Heart left ventricle (tissue), 13 donors: Measurements from ENCODE around the gene SCAI.
"Not testable (repeated sequence)": the region's sequence is repeated elsewhere in the genome, so short reads cannot be mapped to it uniquely, and the experiment has no call there.

ENCODE experiments used
- POLR2A ChIP-seq, 2 donors: fragments of 450-650 bp; IDR thresholded peaks; one replicate each; pipeline ENCODE4 v1.6.1; 2017; ENCODE audit warnings: antibody characterized with exemption in 2 of 2, mild to moderate bottlenecking in 2 of 2, moderate library complexity in 2 of 2
- TF ChIP-seq, protein P1 (sequence below), 12 donors: fragments of 200-600 bp; sonication (generic) in 4 of 12; IDR thresholded peaks; one replicate each; pipeline versions ENCODE4 v1.5.0 to v1.8.0; 2018 to 2022; ENCODE audit warnings: antibody characterized with exemption in 12 of 12, mild to moderate bottlenecking in 5 of 12
- donor health status: ischemic (EF 13 %, LVEDD 7.1; RV severe dilation, severe dysfunction).
- donor health status: DM: no; HTN: yes; CAD: no.
- donor health status: DM: no; HTN: no; CAD: no.
- donor health status: ischemic (EF 25% LVEDD 6.9; RV normal size, moderate dysfunction).
- donor health status: ischemic (EF 25% LVEDD 5.7; RV mildly dilated, moderate dysfunction).
- donor health status: ischemic (EF 35%, LVEDD 5.7; RV mildly dilated, moderate dysfunction).
- donor health status: nonischemic (EF 11% LVEDD 7.7; RV severe dilation, severe dysfunction).
- donor health status: DM: yes; HTN: yes; CAD: no.
- donor health status: PGD.
- donor health status: ischemic (EF 29% LVEDD 5.4; RV normal size, mild dysfunction).
- donor health status: nonischemic (EF 23%, LVEDD 6.1; RV moderate dilation, normal function).

- TF ChIP-seq, protein P1, sequence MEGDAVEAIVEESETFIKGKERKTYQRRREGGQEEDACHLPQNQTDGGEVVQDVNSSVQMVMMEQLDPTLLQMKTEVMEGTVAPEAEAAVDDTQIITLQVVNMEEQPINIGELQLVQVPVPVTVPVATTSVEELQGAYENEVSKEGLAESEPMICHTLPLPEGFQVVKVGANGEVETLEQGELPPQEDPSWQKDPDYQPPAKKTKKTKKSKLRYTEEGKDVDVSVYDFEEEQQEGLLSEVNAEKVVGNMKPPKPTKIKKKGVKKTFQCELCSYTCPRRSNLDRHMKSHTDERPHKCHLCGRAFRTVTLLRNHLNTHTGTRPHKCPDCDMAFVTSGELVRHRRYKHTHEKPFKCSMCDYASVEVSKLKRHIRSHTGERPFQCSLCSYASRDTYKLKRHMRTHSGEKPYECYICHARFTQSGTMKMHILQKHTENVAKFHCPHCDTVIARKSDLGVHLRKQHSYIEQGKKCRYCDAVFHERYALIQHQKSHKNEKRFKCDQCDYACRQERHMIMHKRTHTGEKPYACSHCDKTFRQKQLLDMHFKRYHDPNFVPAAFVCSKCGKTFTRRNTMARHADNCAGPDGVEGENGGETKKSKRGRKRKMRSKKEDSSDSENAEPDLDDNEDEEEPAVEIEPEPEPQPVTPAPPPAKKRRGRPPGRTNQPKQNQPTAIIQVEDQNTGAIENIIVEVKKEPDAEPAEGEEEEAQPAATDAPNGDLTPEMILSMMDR (IDR thresholded peaks at IDR 0.05) = not testable (repeated sequence)
- not testable (repeated sequence) for TF ChIP-seq POLR2A (IDR thresholded peaks at IDR 0.05)
Measured at GRCh38 chr9:125012013-125012412, 131.3 kb downstream of the SCAI start.
